GM19035 (cell line): ENCODE data around the gene RPS10.
"Not testable (repeated sequence)": the region's sequence is repeated elsewhere in the genome, so short reads cannot be mapped to it uniquely, and the experiment has no call there.

ENCODE experiments used
- ATAC-seq: cut with Tn5 transposase; IDR thresholded peaks from one replicate; pipeline ENCODE4 v1.9.1; 2021; ENCODE audit not compliant: unreplicated experiment

RPS10 gene

DNA sequence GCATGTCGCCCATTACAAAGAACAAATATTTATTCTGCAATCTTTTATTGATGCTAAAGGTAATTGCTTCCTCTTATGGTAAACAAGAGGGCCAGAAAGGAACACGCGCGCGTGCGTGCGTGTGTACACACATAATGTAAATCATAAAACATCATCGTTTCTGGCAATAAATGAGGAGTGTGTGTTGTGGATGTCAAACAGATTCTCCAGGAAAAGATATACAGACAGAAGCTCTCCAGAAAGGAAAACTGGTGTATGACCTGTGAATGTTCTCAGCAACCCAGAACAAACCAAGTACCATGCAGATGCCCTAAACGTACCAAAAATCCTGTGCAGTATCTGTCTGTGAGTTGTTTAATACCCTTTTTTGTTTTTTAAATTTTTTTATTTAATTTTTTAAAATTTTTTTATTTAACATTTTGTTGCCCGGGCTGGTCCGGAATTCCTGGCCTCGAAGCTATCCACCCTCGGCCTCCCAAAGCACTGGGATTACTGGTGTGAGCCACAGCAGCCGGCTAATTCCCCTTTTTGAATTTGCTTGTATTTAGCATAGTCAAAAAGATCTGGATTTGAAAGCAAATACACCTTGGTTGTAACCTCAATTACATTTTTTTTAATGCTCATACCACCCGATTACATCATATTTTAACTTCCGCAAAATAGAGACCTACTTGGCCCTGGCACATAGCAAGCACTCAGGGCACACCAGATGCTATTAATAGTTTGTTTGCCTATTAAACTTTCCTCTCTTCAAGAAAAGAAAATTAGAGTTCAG is 32.5 kb downstream of the RPS10 start:
- no peak for ATAC-seq

DNA sequence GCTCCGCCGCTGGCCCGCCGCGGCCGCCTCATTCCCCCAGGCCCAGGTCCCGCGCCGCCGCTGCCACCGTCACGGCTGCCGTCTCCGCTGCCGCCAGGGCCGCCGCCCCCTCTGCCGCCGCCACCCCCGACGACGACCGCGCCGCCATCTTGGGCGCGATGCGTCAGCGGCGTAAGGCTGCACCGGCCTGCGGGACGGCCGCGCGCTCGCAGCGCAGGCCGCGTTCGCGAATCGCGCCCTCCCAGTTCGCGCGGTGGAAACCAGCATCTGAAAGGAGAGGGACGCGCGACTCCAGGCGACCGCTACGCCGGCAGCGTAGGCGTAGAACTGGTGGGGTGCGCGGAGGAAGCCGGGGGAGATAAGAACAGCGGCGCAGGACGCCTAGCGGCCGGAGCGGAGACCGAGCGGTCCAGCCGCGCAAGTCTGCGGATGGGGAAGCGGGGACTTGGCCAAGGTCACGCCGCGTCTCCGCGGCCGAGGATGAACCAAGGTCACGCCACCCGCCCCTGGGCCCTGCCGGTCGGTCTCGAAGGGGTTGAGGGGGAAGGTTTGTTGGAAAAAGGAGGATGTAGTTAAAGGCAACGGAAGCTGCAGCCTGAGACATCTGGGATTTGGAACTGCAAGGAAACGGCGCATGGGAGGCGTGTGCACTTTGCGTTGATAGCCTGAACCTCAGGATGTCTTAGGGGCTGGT is 33.2 kb downstream of the RPS10 start, which contains the start of gene NUDT3:
NUDT3 (minus strand) TSS at position 173 of the 694 bp plus-strand sequence. CDS start 307 bp downstream, outside the sequence.
- ATAC-seq: peak; percentile 91

DNA sequence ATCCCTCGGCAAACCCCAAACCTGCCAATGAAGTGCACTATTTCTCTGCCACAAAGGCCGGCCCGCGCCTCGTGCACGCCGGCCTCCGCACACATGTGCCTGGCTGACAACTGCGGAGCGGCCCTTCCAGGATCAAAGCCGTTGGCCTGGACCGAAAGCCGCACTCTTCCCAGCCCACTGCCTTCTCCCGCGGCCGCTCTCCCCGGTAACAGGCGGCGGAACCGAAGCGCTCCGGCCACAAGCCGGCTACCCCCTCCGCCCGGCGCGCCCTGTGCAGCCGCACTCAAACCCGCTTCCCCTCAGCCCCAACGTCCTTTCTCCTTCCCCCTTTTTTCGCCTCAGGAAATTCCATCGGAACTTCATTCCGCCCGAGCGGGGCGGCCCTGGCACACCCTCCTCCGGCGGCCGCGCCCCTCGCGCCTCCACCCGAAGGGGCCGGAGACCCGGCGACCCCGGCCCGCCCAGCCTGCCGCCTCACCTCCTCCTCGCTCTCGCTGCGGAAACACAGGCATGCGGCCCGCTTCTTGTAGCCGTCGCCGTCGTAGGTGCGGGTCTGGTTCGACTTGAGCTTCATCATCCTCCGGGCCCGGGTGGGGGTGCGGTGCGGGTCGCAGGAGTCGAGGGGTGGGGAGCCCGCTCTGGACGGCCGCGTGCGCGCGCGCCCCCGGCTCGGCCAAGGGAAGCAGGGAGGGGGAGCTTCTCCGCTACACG is 33.9 kb downstream of the RPS10 start:
- peak; percentile 34 for ATAC-seq

DNA sequence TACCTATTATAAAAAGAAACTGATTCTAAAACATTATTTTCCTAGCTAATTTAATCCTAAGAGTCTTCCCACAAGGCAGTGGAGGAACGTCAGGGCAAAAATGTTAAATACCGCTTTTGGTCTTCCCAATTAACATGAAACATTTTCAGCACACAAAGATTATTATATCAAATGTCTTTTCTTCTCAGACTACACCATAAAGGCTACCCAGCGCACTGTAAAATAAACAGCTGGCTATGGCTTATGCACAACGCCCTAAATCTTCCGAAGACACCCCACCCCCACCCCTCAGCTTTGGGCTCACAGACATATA is 34.4 kb downstream of the RPS10 start:
- ATAC-seq: no peak

DNA sequence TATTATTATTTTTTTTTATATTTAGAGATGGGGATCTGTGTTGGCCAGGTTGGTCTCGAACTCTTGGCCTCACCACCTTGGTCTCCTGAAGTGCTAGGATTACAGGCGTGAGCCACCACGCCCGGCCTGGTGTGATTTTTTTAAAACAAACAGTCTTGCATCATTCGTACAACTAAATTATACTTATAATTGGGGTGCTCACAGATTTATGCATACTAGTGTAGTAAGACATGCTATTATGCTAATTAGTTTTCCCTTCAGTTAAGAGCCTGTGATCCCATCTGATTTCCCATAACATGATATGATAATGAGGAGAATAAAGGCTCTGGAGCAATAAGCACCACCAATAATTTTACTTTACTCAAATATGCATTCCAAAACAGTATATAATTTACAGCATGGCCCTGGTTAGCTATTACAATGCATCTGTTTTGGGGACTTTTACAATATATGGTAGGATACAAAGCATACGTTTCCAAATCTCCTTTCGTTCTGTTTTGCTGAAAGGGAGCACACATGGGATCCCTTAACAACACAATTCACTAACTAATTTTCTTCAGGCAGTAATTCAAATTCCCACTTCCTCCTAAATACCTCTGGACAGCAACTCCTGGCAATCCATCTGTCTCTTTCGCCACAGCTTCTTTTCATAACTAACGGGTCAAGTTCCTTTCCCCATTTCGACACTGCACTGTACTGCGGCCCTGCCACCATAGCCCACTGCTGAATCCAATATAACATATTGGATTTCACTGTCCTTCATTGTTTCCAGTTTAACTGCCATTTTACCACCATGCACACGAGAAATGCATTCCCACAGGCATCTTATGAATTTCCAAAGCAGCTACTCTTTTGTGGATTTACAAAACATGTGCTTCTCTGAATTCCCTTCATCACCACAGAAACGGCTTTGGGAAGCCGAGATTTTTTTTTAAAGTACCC is 35.1 kb downstream of the RPS10 start:
- no peak for ATAC-seq

DNA sequence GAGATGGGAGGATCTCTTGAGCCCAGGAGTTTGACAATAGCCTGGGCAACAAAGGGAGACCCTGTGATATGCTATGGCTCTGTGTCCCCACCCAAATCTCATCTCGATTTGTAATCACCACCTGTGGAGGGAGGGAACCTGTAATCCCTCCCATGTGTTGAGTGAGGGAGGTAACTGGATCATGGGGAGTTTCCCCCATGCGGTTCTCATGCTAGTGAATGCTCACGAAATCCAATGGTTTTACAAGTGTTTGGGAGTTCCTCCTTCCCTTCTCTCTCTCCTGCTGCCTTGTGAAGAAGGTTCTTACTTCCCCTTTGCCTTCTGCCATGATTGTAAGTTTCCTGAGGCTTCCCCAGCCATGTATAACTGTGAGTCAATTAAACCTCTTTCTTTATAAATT is 36.8 kb downstream of the RPS10 start:
- ATAC-seq: no peak

DNA sequence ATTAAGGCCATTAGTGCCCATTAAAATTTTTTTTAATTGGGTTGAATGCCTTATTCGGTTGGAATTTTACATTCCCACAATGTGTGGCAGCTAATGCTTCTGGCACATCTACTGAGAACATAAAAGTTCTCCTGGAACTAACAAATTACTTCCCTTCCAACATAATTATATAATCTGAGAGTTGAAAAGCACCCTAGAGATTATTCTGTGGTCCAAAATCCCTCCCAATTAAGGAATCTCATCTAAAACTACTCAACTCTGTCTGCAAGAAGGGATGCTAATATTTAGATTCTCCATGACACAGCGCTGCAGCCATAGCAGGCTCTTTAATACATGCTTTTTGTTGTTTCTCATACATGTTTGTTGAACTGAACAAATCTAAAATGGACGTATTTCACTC is 37.4 kb downstream of the RPS10 start:
- ATAC-seq: no peak

DNA sequence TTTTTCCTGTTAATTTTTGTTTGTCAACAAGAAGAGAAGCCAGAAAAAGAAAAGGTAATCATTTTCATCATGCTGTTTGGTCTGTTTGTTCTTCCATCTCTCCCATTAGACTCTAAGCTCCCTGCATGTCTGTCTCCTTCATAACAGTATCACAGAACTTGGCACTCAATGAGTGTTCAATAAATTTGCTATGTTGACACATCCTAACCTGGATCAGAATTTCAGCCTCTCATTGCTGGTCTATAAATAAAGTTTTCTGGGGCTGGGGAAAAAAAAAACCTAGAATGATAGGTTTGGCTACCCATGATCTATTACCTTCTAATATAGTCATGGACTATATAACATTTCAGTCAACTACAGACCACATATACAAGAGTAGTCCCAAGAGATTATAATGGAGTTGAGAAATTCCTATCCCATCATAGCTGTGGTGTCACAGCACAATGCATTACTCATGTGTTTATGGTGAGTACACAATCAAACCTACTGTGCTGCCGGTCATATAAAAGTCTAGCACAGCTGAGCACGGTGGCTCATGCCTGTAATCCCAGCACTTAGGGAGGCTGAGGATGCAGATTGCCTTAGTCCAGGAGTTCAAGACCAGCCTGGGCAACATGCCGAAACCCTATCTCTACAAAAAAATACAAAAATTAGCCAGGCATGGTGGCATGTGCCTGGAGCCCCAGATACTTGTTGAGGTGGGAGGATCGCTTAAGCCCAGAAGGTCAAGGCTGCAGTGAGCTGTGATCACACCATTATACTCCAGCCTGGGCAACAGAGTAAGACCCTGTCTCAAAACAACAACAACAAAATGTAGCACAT is 39.3 kb downstream of the RPS10 start:
- no peak for ATAC-seq

DNA sequence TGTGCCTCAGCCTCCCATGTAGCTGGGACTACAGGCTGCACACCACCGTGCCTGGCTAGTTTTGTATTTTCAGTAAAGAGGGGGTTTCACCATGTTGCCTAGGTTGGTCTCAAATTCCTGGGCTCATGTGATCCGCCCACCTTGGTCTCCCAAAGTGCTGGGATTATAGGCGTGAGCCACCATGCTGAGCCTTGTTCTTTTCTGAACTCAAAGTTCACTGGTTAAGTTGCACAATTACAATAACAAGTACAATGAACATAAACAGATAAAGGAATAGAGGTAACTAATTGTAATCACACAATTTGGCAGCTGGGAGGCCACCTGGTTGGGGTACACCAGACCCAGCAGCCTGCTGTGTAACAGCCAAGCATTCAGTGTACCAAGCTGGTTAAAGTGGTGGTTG is 40.1 kb downstream of the RPS10 start:
- ATAC-seq: no peak

DNA sequence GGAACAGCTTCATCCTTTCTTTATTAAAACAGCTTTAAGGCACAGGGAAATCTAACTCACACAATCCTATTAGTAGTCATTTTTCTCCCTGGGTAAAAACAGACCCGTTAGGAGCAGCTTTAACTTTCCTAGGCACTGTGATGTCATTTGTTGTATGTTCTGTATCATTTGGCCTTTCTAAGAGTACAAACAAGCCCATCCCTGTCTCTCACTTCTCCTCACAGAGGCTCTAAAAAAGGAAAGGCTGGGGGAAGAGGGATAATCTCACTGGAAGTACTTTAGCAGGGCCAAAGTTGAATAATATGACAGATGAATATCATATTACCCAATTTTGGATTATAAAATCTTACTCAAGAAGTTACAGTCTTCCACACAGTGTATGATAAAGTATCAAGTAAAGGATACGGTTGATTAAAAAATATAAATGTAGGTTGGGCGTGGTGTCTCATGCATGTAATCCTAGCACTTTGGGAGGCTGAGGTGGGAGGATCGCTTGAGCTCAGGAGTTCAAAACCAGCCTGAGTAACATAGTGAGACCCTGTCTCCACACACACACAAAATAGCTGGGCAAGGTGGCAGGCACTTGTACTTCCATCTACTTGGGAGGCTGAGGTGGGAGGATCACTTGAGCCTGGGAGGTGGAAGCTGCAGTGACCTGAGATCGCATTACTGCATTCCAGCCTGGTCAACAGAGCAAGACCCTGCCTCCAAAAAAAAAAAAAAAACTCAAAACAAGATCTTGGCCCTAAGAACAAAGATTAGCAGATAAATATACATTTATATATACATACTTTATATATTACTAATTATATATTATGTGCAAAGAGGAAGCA is 41.3 kb downstream of the RPS10 start:
- no peak for ATAC-seq

DNA sequence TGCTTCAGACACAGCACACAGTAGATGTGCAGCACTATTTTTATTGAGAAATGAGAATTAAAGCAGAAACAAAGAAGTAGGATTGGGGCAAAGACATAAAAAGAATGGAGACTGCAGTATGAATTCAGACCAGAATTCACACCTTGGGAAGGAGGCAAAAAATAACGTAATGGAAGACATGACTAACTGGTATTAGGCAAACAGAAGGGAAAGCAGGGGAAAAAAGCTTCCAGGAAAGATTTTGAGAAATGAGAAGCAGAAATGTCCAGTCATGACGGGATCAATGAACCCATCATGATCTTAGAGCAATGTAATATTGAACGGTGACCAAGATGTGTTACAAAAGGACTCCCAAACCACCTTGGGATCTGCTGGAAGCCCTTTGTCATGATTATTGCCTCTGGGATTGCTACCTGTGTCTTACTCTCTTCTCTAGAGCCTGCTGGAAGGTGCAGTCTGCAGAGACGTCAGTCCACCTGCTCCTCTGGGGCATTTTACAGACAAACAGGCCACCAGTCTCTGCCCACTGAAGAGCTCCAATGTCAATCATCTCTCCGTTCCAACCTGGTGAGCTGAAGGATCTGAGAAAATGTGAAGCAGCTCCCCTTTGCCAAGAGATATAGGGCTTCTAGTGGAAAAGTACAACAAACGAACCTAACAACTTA is 42.1 kb downstream of the RPS10 start:
- ATAC-seq: no peak

DNA sequence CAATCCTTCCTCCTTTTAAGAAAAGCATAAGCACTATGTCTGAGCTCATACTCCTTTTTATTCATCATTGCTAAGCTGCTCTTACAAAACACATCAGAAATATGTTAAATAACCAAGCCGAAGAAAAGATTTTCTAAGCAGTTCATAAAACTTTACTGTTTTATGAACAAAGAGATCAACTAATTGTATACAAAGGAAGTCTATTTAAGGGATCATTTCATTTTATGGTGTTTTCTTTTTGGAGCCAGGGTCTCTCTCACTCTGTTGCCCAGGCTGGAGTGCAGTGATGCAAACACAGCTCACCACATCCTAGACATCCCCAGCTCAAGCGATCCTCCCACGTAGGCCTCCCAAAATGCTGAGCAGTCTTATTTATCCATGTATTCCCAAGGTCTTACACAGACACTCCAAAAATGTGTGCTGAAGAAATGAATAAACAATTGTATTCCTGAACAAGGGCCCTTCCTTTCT is 42.7 kb downstream of the RPS10 start:
- ATAC-seq: no peak

DNA sequence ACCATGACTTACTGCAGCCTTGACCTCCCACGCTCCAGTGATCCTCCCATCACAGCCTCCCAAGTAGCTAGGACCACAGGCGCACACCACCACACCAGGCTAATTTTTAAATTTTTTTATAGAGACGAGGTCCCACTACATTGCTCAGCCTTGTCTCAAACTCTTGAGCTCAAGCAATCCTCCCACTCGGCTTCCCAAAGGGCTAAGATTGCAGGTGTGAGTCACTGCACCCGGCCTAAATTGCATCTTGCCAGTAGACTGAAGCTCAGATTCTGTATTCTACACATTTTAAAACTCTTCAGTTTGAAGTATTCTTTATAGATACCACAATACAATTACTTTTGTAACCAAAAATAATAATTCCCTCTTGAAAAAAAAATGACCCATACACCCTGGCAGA is 44.8 kb downstream of the RPS10 start:
- no peak for ATAC-seq

DNA sequence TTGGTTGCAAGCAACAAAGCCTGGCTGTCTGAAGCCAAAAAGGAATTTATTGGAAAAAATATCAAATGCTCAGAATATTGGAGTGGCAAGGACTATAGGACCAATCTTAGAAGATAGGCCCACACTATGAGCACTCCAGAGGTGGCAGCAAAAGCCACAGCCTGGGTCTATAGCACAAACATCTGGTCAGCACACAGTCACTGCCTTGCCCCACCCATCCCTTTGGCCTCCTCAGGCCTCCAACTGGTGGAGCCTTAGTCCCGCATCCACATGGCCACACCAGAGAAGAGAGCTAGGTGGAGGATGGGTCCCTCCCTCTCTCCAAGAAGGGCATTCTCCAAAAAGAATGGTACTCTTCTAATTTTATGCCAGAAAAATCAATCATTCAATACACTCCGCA is 47.4 kb downstream of the RPS10 start:
- no peak for ATAC-seq

DNA sequence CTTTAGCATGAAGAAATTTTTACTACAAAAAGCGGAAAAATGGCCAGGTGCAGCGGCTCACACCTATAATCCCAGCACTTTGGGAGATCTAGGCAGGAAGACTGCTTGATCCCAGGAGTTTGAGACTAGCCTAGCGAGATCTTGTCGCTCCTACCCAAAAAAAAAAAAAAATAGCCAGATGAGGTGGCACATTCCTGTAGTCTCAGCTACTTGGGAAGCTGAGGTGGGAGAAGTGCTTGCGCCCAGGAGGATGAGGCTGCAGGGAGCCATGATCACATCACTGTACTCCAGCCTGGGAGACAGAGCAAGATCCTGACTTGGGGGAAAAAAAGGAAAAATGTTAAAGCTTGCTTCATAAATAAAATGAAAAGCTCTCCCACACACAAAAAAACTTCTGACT is 47.9 kb downstream of the RPS10 start:
- no peak for ATAC-seq

DNA sequence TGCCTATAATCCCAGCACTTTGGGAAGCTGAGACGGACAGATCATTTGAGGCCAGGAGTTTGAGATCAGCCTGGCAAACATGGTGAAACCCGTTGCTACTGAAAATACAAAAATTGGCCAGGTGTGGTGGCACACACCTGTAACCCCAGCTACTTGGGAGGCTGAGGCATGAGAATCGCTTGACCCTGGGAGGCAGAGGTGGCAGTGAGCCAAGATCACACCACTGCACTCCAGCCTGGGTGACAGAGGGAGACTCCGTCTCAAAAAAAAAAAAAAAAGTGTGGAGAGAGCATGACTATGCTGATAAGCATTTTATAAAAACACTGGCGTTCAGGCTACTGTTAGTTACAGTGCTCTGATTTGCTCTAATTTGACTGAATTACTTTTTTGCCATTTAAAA is 48.3 kb downstream of the RPS10 start:
- ATAC-seq: not testable (repeated sequence)

DNA sequence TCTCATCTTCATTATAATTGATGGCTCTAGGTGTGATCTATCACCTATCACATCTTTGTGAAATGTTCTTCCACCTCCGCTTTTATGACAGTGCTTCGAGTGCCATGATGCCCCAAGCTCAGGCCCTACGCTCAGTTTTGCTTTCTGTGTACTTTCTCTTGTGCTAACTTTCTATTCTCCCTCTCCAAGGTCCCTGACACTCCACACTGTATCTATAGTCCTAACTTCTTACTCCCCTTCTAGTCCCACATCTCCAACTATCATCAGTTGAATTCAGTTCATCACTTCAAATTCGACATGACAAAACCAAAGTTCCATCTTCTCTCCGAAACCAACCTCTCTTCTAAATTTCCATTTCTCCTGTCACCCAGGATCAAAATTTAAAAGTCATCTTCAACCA is 50.0 kb downstream of the RPS10 start:
- no peak for ATAC-seq

DNA sequence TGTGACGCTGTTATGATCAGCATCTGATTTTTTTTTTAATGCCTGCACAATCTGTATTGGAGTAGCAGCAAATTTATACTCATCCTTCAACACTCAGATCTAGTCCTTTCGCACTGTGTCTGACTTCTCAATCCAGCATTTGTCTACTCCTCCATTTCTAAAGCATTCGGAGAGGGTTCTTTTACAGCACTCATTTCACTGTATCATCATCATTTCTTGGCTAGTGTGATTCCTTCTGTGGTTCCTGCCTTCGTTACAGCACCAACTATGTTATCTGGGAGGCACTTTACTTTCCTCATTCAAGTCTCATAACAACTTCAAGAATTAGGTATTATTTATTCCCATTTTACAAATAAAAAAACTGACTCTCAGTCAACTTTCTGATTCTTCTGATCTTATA is 51.4 kb downstream of the RPS10 start:
- ATAC-seq: no peak

DNA sequence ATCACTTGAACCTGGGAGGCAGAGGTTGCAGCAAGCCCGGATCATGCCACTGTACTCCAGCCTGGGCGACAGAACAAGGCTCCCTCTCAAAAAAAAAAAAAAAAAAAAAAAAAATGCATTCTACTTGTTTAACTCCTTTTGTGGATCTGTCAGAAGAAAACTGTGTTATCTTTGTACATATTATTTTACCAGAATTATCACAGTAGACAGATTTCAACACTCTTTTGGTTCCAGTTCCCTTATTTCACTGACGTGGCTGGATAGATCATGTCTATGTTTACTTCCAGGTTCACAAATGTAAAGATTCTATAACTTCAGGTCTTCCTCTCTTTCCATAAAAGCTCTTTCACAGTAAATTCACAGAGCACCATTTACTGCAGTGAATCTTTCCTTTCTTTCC is 51.8 kb downstream of the RPS10 start:
- no peak for ATAC-seq
